K562 (cell line): ENCODE results near the gene NEB.

Experiments used
- CTCF ChIP-seq, 3 experiments: IDR thresholded peaks in 2 of 3; conservative IDR thresholded peaks in 1 of 3; 2 replicates each; pipeline ENCODE4 v1.5.1; 2011 to 2012; ENCODE audit warnings: low read length in 3 of 3, mild to moderate bottlenecking in 3 of 3, control low read depth in 2 of 3, improper control_type of control experiment in 1 of 3, inconsistent platforms in 1 of 3, low read depth in 1 of 3, mixed read lengths in 1 of 3, moderate library complexity in 1 of 3; ENCODE audit not compliant: insufficient read depth in 2 of 3
- GTF2B ChIP-seq: IDR thresholded peaks from 2 replicates; pipeline ENCODE4 v1.6.1; 2011; ENCODE audit not compliant: insufficient read length; ENCODE audit errors: extremely low read depth
- POLR2A ChIP-seq: fragments of 450-650 bp; conservative IDR thresholded peaks from 2 replicates; pipeline ENCODE4 v1.6.1; 2016
- XRCC3 ChIP-seq: fragments of 450-650 bp; IDR thresholded peaks from 2 replicates; pipeline ENCODE4 v1.6.1; 2017; ENCODE audit warnings: mild to moderate bottlenecking, moderate library complexity

GRCh38 chr2:151619337-151619989 lies 114.8 kb downstream of the NEB start:
- TF ChIP-seq GTF2B (no peak), CTCF (IDR thresholded peaks at IDR 0.05 in 2 of 3, conservative IDR thresholded peaks at IDR 0.05 in 1 of 3; ENCODE audit: insufficient read depth in 2 of 3, low read depth in 1 of 3, low read length in 3 of 3) (peak; percentile 28 to 54 (median 47); a peak in 5 of 6 replicates), POLR2A (no peak), XRCC3 (no peak)
